SK-N-SH (cell line): ENCODE data around the gene XIST. TPM values are rescaled to one million over a fixed set of nuclear protein-coding genes. Genes with fewer than 3 reads are reported as not detected.
"Not testable (repeated sequence)": the region's sequence is repeated elsewhere in the genome, so short reads cannot be mapped to it uniquely, and the experiment has no call there.

Experiments
- CTCF ChIA-PET: fragments of 300-600, 350-600 bp; formaldehyde crosslinking; extraction: SDS; loops from one replicate; lab custom pipeline; 2021; lab: Yijun Ruan, JAX
- POLR2A ChIA-PET: fragments of 350-600 bp; sonication (Branson Sonifier 250); formaldehyde crosslinking; extraction: SDS; loops from one replicate; lab custom pipeline; 2020; ENCODE audit warnings: antibody characterized with exemption, inconsistent platforms; lab: Yijun Ruan, JAX
- DNase-seq: peaks from one replicate; pipeline ENCODE4 v3.0.0; 2012
- H2AFZ ChIP-seq: fragments of 200-600 bp; sonication (generic); 2 replicates; pipeline ENCODE4 v1.8.1; 2016; ENCODE audit warnings: antibody characterized with exemption, mild to moderate bottlenecking, low read depth
- H3F3A ChIP-seq: fragments of 200-600 bp; sonication (generic); replicated peaks from 2 replicates; pipeline ENCODE3; 2016; ENCODE audit warnings: antibody characterized with exemption, mild to moderate bottlenecking; ENCODE audit not compliant: insufficient read depth
- H3K27ac ChIP-seq, 2 experiments: fragments of 200-500 bp in 1 of 2; fragments of 200-600 bp in 1 of 2; sonication (Bioruptor generic) in 1 of 2; sonication (generic), shearing (Covaris generic) in 1 of 2; 2 replicates each; pipeline versions ENCODE4 v1.5.1 to v1.6.1; 2014 to 2016; ENCODE audit warnings: low read depth in 2 of 2, inconsistent platforms in 1 of 2, low read length in 1 of 2, mild to moderate bottlenecking in 1 of 2, mixed read lengths in 1 of 2
- H3K27me3 ChIP-seq: fragments of 200-600 bp; sonication (generic), shearing (Covaris generic); 2 replicates; pipeline ENCODE4 v1.6.1; 2016; ENCODE audit warnings: mixed run types; ENCODE audit not compliant: insufficient read depth
- H3K36me3 ChIP-seq, 2 experiments: fragments of 200-500 bp in 1 of 2; fragments of 200-600 bp in 1 of 2; sonication (Bioruptor generic) in 1 of 2; sonication (generic) in 1 of 2; replicated peaks in 1 of 2; 2 replicates each; pipeline versions ENCODE3 to v1.5.1; 2014 to 2016; ENCODE audit warnings: low read length in 1 of 2, mild to moderate bottlenecking in 1 of 2; ENCODE audit not compliant: insufficient read depth in 2 of 2, control insufficient read depth in 1 of 2
- H3K4me1 ChIP-seq, 2 experiments: fragments of 200-500 bp in 1 of 2; fragments of 200-600 bp in 1 of 2; sonication (Bioruptor generic) in 1 of 2; sonication (generic), shearing (Covaris generic) in 1 of 2; 2 replicates each; pipeline versions ENCODE4 v1.5.1 to v1.6.1; 2014 to 2016; ENCODE audit warnings: low read depth in 1 of 2, low read length in 1 of 2, mixed run types in 1 of 2; ENCODE audit not compliant: insufficient read depth in 2 of 2, control insufficient read depth in 1 of 2
- H3K4me2 ChIP-seq: fragments of 200-600 bp; sonication (generic), shearing (Covaris generic); 2 replicates; pipeline ENCODE4 v1.6.1; 2017; ENCODE audit warnings: mixed run types
- H3K4me3 ChIP-seq, 2 experiments: fragments of 200-500 bp in 1 of 2; fragments of 200-600 bp in 1 of 2; sonication (Bioruptor generic) in 1 of 2; sonication (generic), shearing (Covaris generic) in 1 of 2; 2 replicates each; pipeline versions ENCODE4 v1.5.1 to v1.8.1; 2014 to 2016; ENCODE audit warnings: low read depth in 2 of 2, inconsistent platforms in 1 of 2, low read length in 1 of 2, mild to moderate bottlenecking in 1 of 2, mixed read lengths in 1 of 2, moderate library complexity in 1 of 2
- H3K79me2 ChIP-seq: fragments of 200-600 bp; sonication (generic); 2 replicates; pipeline ENCODE4 v1.8.1; 2017; ENCODE audit warnings: mild to moderate bottlenecking; ENCODE audit not compliant: insufficient read depth
- H3K9ac ChIP-seq: fragments of 200-600 bp; sonication (generic); 2 replicates; pipeline ENCODE4 v1.6.1; 2017; ENCODE audit warnings: mixed run types
- H3K9me2 ChIP-seq: fragments of 200-600 bp; sonication (generic); 2 replicates; pipeline ENCODE4 v1.6.1; 2017; ENCODE audit warnings: mixed run types
- H3K9me3 ChIP-seq: fragments of 200-600 bp; sonication (generic); 2 replicates; pipeline ENCODE4 v1.6.1; 2017; ENCODE audit warnings: mixed run types, mild to moderate bottlenecking, moderate library complexity
- H4K20me1 ChIP-seq: fragments of 200-600 bp; sonication (generic); 2 replicates; pipeline ENCODE4 v1.6.1; 2017; ENCODE audit warnings: mild to moderate bottlenecking, mixed run types; ENCODE audit not compliant: insufficient read depth
- ELF1 ChIP-seq: IDR thresholded peaks from 2 replicates; pipeline ENCODE4 v1.4.0; 2012
- FOXM1 ChIP-seq: IDR thresholded peaks from 2 replicates; pipeline ENCODE4 v1.4.0; 2012; ENCODE audit warnings: low read depth, mild to moderate bottlenecking
- GATA2 ChIP-seq: sonication (generic); formaldehyde crosslinking; IDR thresholded peaks from 2 replicates; pipeline ENCODE4 v1.5.0; 2020; ENCODE audit warnings: mild to moderate bottlenecking, missing genetic modification reagents
- NRF1 ChIP-seq: IDR thresholded peaks from 2 replicates; pipeline ENCODE4 v1.6.1; 2012; ENCODE audit warnings: low read depth, mild to moderate bottlenecking, low read length
- PBX3 ChIP-seq: IDR thresholded peaks from 2 replicates; pipeline ENCODE4; 2012
- RXRA ChIP-seq: IDR thresholded peaks from 2 replicates; pipeline ENCODE4 v1.4.0; 2012; ENCODE audit warnings: low read depth, mild to moderate bottlenecking, borderline replicate concordance
- SMC3 ChIP-seq: IDR thresholded peaks from 2 replicates; pipeline ENCODE4 v1.6.1; 2012; ENCODE audit warnings: low read depth, low read length, improper control_type of control experiment
- TCF12 ChIP-seq: IDR thresholded peaks from 2 replicates; pipeline ENCODE4 v1.4.0; 2012
- TEAD4 ChIP-seq: IDR thresholded peaks from 2 replicates; pipeline ENCODE4 v1.4.0; 2012; ENCODE audit warnings: mild to moderate bottlenecking, borderline replicate concordance; ENCODE audit not compliant: insufficient read depth
- WGBS: methylation state at CpG from one replicate; pipeline ENCODE4 v1.1.6; 2017; ENCODE audit warnings: low lambda C conversion rate; 5-methylcytosine and 5-hydroxymethylcytosine counted together
- polyA plus RNA-seq, 3 experiments: library from polyadenylated mRNA; depleted of rRNA; stranded (reverse); fragments of >200 nt; gene quantifications; 2 replicates each; pipeline ENCODE4 v1.2.3, GENCODE V29; 2012
- TF ChIP-seq, protein P1 (sequence below): IDR thresholded peaks from 2 replicates; pipeline ENCODE4 v1.4.0; 2012; ENCODE audit warnings: low read depth

The XIST gene
- polyA plus RNA-seq, 1 of the 3 experiments (the other 2 are of a cell fraction) = 135 TPM

DNA sequence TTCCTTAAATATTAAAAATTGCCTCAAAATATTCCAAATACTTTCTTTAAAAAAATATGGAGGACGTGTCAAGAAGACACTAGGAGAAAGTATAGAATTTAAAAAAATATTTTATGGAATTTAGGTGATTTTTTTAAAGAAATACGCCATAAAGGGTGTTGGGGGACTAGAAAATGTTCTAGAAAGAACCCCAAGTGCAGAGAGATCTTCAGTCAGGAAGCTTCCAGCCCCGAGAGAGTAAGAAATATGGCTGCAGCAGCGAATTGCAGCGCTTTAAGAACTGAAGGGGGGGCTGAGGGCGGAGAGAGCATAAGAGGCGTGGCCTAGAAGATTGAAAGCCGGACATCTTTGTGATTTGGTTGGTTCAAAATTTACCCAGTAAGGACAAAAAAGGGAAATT is at the start of gene XIST (continued):
- TF ChIP-seq RXRA = no peak
- TF ChIP-seq FOXM1 = no peak
- TF ChIP-seq, protein P1, sequence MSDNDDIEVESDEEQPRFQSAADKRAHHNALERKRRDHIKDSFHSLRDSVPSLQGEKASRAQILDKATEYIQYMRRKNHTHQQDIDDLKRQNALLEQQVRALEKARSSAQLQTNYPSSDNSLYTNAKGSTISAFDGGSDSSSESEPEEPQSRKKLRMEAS = 0 out of 2 replicates have a peak, but pooled peaks have one; percentile 18
- TF ChIP-seq PBX3 = peak; percentile 67
- TF ChIP-seq GATA2 (CRISPR knock-in tag) = no peak
- no peak for TF ChIP-seq SMC3
- TF ChIP-seq NRF1 = no peak
- TF ChIP-seq ELF1 = no peak
- no peak for TF ChIP-seq TEAD4
- TF ChIP-seq TCF12 = no peak

DNA sequence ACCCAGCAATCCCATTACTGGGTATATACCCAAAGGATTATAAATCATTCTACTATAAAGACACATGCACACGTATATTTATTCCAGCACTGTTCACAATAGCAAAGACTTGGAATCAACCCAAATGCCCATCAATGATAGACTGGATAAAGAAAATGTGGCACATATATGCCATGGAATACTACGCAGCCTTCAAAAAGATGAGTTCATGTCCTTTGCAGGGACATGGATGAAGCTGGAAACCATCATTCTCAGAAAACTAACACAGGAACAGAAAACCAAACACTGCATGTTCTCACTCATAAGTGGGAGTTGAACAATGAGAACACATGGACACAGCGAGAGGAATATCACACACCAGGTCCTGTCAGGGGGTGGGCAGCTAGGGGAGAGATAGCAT is 45.8 kb upstream of the XIST start:
- H3K27ac ChIP-seq, H3K4me2 ChIP-seq, H3K79me2 ChIP-seq, H3K9ac ChIP-seq, H4K20me1 ChIP-seq, H3F3A ChIP-seq, CTCF ChIA-PET, H2AFZ ChIP-seq, H3K36me3 ChIP-seq, H3K27me3 ChIP-seq, H3K9me2 ChIP-seq, DNase-seq, H3K4me1 ChIP-seq, H3K4me3 ChIP-seq, H3K9me3 ChIP-seq, POLR2A ChIA-PET: not testable (repeated sequence)
- WGBS = 19% methylated on average over 3 of the region's 3 CpGs

GRCh38 chrX:73892515-73893090 is 40.1 kb upstream of the XIST start:
- H3K79me2 ChIP-seq, H3K36me3 ChIP-seq, H3K9me2 ChIP-seq, H3K4me1 ChIP-seq, POLR2A ChIA-PET, H3K9ac ChIP-seq, H3F3A ChIP-seq, DNase-seq, CTCF ChIA-PET, H3K27ac ChIP-seq, H3K27me3 ChIP-seq, H3K9me3 ChIP-seq, H4K20me1 ChIP-seq: not testable (repeated sequence)
- Histone ChIP-seq H2AFZ (peak overlapping the region; percentile 56; the same call in 1 of the 2 replicates), H3K4me2 (peak overlapping the region; percentile 11; the same call in 1 of the 2 replicates), H3K4me3 (peak overlapping the region; percentile 25 to 44; a peak in 3 of 4 replicates)
- 25% methylated on average over 13 of the region's 14 CpGs for WGBS

- H3K27me3 ChIP-seq, H4K20me1 ChIP-seq, H2AFZ ChIP-seq, H3K27ac ChIP-seq, H3K36me3 ChIP-seq, H3K79me2 ChIP-seq, H3K9ac ChIP-seq, H3K4me2 ChIP-seq, H3F3A ChIP-seq, H3K4me3 ChIP-seq, H3K9me2 ChIP-seq, DNase-seq, POLR2A ChIA-PET, CTCF ChIA-PET, H3K4me1 ChIP-seq, H3K9me3 ChIP-seq: not testable (repeated sequence)
- WGBS = 54% methylated on average over 7 of the region's 24 CpGs
Observed at GRCh38 chrX:73882260-73882659, 29.7 kb upstream of the XIST start.
